Testis (tissue), 2 donors: ENCODE measurements around the gene NEO1.

Experiments used
- CTCF ChIP-seq, 3 experiments: fragments of 450-650 bp in 2 of 3; fragments of 200-600 bp in 1 of 3; sonication (generic) in 1 of 3; IDR thresholded peaks; one replicate each; pipeline ENCODE4 v1.5.1; 2016 to 2019; ENCODE audit warnings: antibody characterized with exemption in 3 of 3, mild to moderate bottlenecking in 2 of 3, moderate library complexity in 1 of 3
- POLR2A ChIP-seq: fragments of 450-650 bp; IDR thresholded peaks from one replicate; pipeline ENCODE4 v1.6.1; 2017; ENCODE audit warnings: antibody characterized with exemption, mild to moderate bottlenecking, moderate library complexity

GRCh38 chr15:73114064-73114463 lies 61.8 kb downstream of the NEO1 start:
- TF ChIP-seq CTCF (IDR thresholded peaks at IDR 0.05) (no peak), POLR2A (no peak)
